H9 (cell line): ENCODE measurements around the gene TXNDC11. TPM values are rescaled to one million over a fixed set of nuclear protein-coding genes. Genes with fewer than 3 reads are reported as not detected.

Source experiments
- DNase-seq: peaks from one replicate; pipeline ENCODE4 v3.0.0-alpha.2; 2017
- H2AFZ ChIP-seq: one replicate; pipeline ENCODE4 v1.6.1; 2013; ENCODE audit warnings: mild to moderate bottlenecking, low read length, control low read depth, moderate library complexity
- H2AK5ac ChIP-seq: 2 replicates; pipeline ENCODE4 v1.6.1; 2013; ENCODE audit warnings: low read length, control low read depth, mixed read lengths; ENCODE audit not compliant: insufficient read length
- H2BK120ac ChIP-seq: one replicate; pipeline ENCODE4 v1.6.1; 2013; ENCODE audit warnings: low read depth, mild to moderate bottlenecking, low read length, control low read depth, inconsistent platforms; ENCODE audit not compliant: poor library complexity, severe bottlenecking
- H2BK12ac ChIP-seq: 2 replicates; pipeline ENCODE4 v1.6.1; 2013; ENCODE audit warnings: low read length, control low read depth, mixed read lengths, low read depth; ENCODE audit not compliant: insufficient read length
- H2BK15ac ChIP-seq: 2 replicates; pipeline ENCODE4 v1.6.1; 2013; ENCODE audit warnings: low read depth, low read length, control low read depth
- H2BK20ac ChIP-seq: one replicate; pipeline ENCODE4 v1.6.1; 2013; ENCODE audit warnings: low read depth, mild to moderate bottlenecking, low read length, control low read depth, inconsistent platforms; ENCODE audit not compliant: poor library complexity, severe bottlenecking
- H2BK5ac ChIP-seq: 2 replicates; pipeline ENCODE4 v1.6.1; 2013; ENCODE audit warnings: low read length, control low read depth, mixed read lengths; ENCODE audit not compliant: insufficient read length
- H3K14ac ChIP-seq: 2 replicates; pipeline ENCODE4 v1.6.1; 2013; ENCODE audit warnings: low read length, control low read depth; ENCODE audit not compliant: insufficient read depth
- H3K18ac ChIP-seq: 2 replicates; pipeline ENCODE4 v1.6.1; 2013; ENCODE audit warnings: low read depth, mild to moderate bottlenecking, mixed read lengths, low read length, control low read depth; ENCODE audit not compliant: insufficient read length
- H3K23ac ChIP-seq: 2 replicates; pipeline ENCODE4 v1.6.1; 2013; ENCODE audit warnings: low read length, control low read depth, mixed read lengths, low read depth; ENCODE audit not compliant: insufficient read length
- H3K23me2 ChIP-seq: 2 replicates; pipeline ENCODE4 v1.6.1; 2013; ENCODE audit warnings: low read depth, mild to moderate bottlenecking, mixed read lengths, low read length, control low read depth; ENCODE audit not compliant: insufficient read length, poor library complexity, severe bottlenecking
- H3K27ac ChIP-seq: 2 replicates; pipeline ENCODE4 v1.5.1; 2013; ENCODE audit warnings: low read length, control low read depth, mixed read lengths, low read depth; ENCODE audit not compliant: insufficient read length
- H3K27me3 ChIP-seq: 2 replicates; pipeline ENCODE4 v1.6.1; 2013; ENCODE audit warnings: low read length, control low read depth, inconsistent platforms; ENCODE audit not compliant: insufficient read depth
- H3K4ac ChIP-seq: 2 replicates; pipeline ENCODE4 v1.6.1; 2013; ENCODE audit warnings: low read depth, mild to moderate bottlenecking, control low read depth, inconsistent platforms, low read length, moderate library complexity
- H3K4me1 ChIP-seq: 2 replicates; pipeline ENCODE4 v1.6.1; 2013; ENCODE audit warnings: low read length, control low read depth, inconsistent platforms; ENCODE audit not compliant: insufficient read depth
- H3K4me2 ChIP-seq: 2 replicates; pipeline ENCODE4 v1.6.1; 2013; ENCODE audit warnings: low read length, control low read depth, mixed read lengths; ENCODE audit not compliant: insufficient read length, insufficient read depth
- H3K56ac ChIP-seq: 2 replicates; pipeline ENCODE4 v1.6.1; 2013; ENCODE audit warnings: low read depth, mild to moderate bottlenecking, mixed read lengths, low read length, control low read depth; ENCODE audit not compliant: insufficient read length
- H3K79me1 ChIP-seq: 2 replicates; pipeline ENCODE4 v1.6.1; 2013; ENCODE audit warnings: low read depth, mild to moderate bottlenecking, moderate library complexity, low read length, control low read depth, inconsistent platforms; ENCODE audit not compliant: insufficient read depth, poor library complexity, severe bottlenecking
- H3K79me2 ChIP-seq: 2 replicates; pipeline ENCODE4 v1.6.1; 2013; ENCODE audit warnings: low read length, control low read depth, inconsistent platforms; ENCODE audit not compliant: insufficient read depth
- H3K9ac ChIP-seq: 2 replicates; pipeline ENCODE4 v1.6.1; 2013; ENCODE audit warnings: low read length, control low read depth, mixed read lengths; ENCODE audit not compliant: insufficient read length; ENCODE audit errors: extremely low read depth
- H3K9me3 ChIP-seq: one replicate; pipeline ENCODE4 v1.6.1; 2013; ENCODE audit warnings: low read depth, low read length, inconsistent platforms; ENCODE audit not compliant: control insufficient read depth
- H3T11ph ChIP-seq: one replicate; pipeline ENCODE4 v1.6.1; 2013; ENCODE audit warnings: mild to moderate bottlenecking, low read length, control low read depth, inconsistent platforms
- H4K20me1 ChIP-seq: one replicate; pipeline ENCODE4 v1.6.1; 2013; ENCODE audit not compliant: control insufficient read depth, insufficient read length, insufficient read depth
- H4K5ac ChIP-seq: 2 replicates; pipeline ENCODE4 v1.6.1; 2013; ENCODE audit warnings: low read depth, mild to moderate bottlenecking, mixed read lengths, low read length, control low read depth; ENCODE audit not compliant: insufficient read length
- H4K8ac ChIP-seq: replicated peaks from 2 replicates; pipeline ENCODE4 v1.6.1; 2013; ENCODE audit warnings: low read length, control low read depth, mixed read lengths, low read depth; ENCODE audit not compliant: insufficient read length
- H4K91ac ChIP-seq: 2 replicates; pipeline ENCODE4 v1.6.1; 2013; ENCODE audit warnings: low read depth, mild to moderate bottlenecking, moderate library complexity, mixed read lengths, low read length, control low read depth; ENCODE audit not compliant: insufficient read length
- H3K27ac Mint-ChIP-seq, 3 experiments: 2 replicates in 2 of 3; 3 replicates in 1 of 3; pipeline ENCODE4 v1.8.0; 2020 to 2021; ENCODE audit warnings: mixed read lengths in 3 of 3, mild to moderate bottlenecking in 1 of 3, moderate library complexity in 1 of 3
- H3K27me3 Mint-ChIP-seq: 2 replicates; pipeline ENCODE4 v1.8.0; 2021; ENCODE audit warnings: low read depth, mild to moderate bottlenecking, moderate library complexity, mixed read lengths
- H3K36me3 Mint-ChIP-seq, 3 experiments: 2 replicates in 2 of 3; 3 replicates in 1 of 3; pipeline ENCODE4 v1.8.0; 2020 to 2021; ENCODE audit warnings: low read depth in 3 of 3, mixed read lengths in 3 of 3; ENCODE audit not compliant: insufficient read depth in 1 of 3
- H3K4me1 Mint-ChIP-seq, 2 experiments: 2 replicates each; pipeline ENCODE4 v1.8.0; 2020; ENCODE audit warnings: mixed read lengths in 2 of 2
- H3K4me3 Mint-ChIP-seq, 2 experiments: 2 replicates in 1 of 2; 3 replicates in 1 of 2; pipeline ENCODE4 v1.8.0; 2020 to 2021; ENCODE audit warnings: mild to moderate bottlenecking in 2 of 2, mixed read lengths in 2 of 2, moderate library complexity in 1 of 2
- H3K9me3 Mint-ChIP-seq, 2 experiments: 2 replicates in 1 of 2; 3 replicates in 1 of 2; pipeline ENCODE4 v1.8.0; 2020; ENCODE audit warnings: mild to moderate bottlenecking in 2 of 2, mixed read lengths in 2 of 2, moderate library complexity in 1 of 2
- WGBS: extraction: QIAGEN DNeasy Blood & Tissue Kit; methylation state at CpG from one replicate; pipeline ENCODE4 v1.1.7; 2013; ENCODE audit warnings: missing lambda C conversion rate, low lambda C conversion rate, mixed read lengths; ENCODE audit not compliant: insufficient read length; ENCODE audit errors: extremely low coverage; 5-methylcytosine and 5-hydroxymethylcytosine counted together
- total RNA-seq: library from RNA; stranded (reverse); gene quantifications from 2 replicates; pipeline ENCODE4 v1.2.1, GENCODE V29; 2021
- TF ChIP-seq, protein P1 (sequence below): fragments of 200-600 bp; sonication (generic); conservative IDR thresholded peaks from 3 replicates; pipeline ENCODE4 v1.8.0; 2021; ENCODE audit warnings: antibody characterized with exemption, mild to moderate bottlenecking

Gene TXNDC11
- total RNA-seq, 1 experiment from 2014 or later = 12.2 TPM

DNA sequence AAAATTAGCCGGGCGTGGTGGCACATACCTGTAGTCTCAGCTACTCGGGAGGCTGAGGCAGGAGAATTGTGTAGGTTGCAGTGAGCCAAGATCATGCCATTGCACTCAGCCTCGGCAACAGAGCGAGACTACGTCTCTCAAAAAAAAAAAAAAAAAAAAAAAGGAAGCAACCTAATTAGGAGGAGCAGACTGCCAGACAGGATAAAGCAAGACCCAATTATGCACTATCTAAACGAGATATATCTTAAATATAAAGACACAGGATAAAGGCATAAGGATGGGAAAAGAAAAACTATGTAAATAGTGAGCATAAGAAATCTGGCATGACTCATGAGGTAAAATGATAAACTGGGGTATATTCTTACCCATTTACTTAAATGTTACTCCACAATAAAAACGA is 4.9 kb downstream of the TXNDC11 start:
- no peak overlapping the region for H2BK120ac ChIP-seq
- H3K4me1 ChIP-seq = no peaks in the 10 kb centered on the region
- Mint-ChIP-seq H3K4me1 (peaks cover 16% of the 10 kb centered on the region in 2 experiments), H3K27ac (no peak overlapping the region), H3K36me3 (peaks cover 2 to 35% (median 28%) of the 10 kb centered on the region in 3 experiments; a peak in 6 of 7 replicates), H3K9me3 (no peaks in the 10 kb centered on the region), H3K4me3 (no peak overlapping the region), H3K27me3 (no peaks in the 10 kb centered on the region)
- no peak overlapping the region for H3K23ac ChIP-seq
- no peak overlapping the region for H3T11ph ChIP-seq
- WGBS = no CpG with 5 or more reads among the region's 8 CpGs
- peaks cover 4% of the 10 kb centered on the region for H3K23me2 ChIP-seq
- no peak overlapping the region for H2BK15ac ChIP-seq
- no peak overlapping the region for H2AK5ac ChIP-seq
- 0 out of 2 replicates have a peak, but pooled peaks cover 4% of the 10 kb centered on the region for H3K79me2 ChIP-seq
- H2AFZ ChIP-seq = no peak overlapping the region
- H3K27me3 ChIP-seq = no peaks in the 10 kb centered on the region
- H3K27ac ChIP-seq = no peak overlapping the region
- no peak overlapping the region for H4K8ac ChIP-seq
- H2BK12ac ChIP-seq = no peak overlapping the region
- H3K9me3 ChIP-seq = no peaks in the 10 kb centered on the region
- H4K20me1 ChIP-seq = no peaks in the 10 kb centered on the region
- no peak overlapping the region for H3K18ac ChIP-seq
- no peak overlapping the region for H3K4ac ChIP-seq
- no peak overlapping the region for H3K9ac ChIP-seq
- H4K5ac ChIP-seq = no peak overlapping the region
- peaks cover 4% of the 10 kb centered on the region for H3K79me1 ChIP-seq
- TF ChIP-seq, protein P1, sequence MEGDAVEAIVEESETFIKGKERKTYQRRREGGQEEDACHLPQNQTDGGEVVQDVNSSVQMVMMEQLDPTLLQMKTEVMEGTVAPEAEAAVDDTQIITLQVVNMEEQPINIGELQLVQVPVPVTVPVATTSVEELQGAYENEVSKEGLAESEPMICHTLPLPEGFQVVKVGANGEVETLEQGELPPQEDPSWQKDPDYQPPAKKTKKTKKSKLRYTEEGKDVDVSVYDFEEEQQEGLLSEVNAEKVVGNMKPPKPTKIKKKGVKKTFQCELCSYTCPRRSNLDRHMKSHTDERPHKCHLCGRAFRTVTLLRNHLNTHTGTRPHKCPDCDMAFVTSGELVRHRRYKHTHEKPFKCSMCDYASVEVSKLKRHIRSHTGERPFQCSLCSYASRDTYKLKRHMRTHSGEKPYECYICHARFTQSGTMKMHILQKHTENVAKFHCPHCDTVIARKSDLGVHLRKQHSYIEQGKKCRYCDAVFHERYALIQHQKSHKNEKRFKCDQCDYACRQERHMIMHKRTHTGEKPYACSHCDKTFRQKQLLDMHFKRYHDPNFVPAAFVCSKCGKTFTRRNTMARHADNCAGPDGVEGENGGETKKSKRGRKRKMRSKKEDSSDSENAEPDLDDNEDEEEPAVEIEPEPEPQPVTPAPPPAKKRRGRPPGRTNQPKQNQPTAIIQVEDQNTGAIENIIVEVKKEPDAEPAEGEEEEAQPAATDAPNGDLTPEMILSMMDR = no peak
- DNase-seq = no peak
- no peak overlapping the region for H3K4me2 ChIP-seq
- no peak overlapping the region for H3K14ac ChIP-seq
- no peak overlapping the region for H2BK20ac ChIP-seq
- H2BK5ac ChIP-seq = no peak overlapping the region
- no peak overlapping the region for H4K91ac ChIP-seq
- no peak overlapping the region for H3K56ac ChIP-seq
